ENCODE results near the gene KLHDC7A.
A peak's percentile ranks its signal among the peaks of the same experiment; 100 is the strongest.

KLHDC7A gene

DNA sequence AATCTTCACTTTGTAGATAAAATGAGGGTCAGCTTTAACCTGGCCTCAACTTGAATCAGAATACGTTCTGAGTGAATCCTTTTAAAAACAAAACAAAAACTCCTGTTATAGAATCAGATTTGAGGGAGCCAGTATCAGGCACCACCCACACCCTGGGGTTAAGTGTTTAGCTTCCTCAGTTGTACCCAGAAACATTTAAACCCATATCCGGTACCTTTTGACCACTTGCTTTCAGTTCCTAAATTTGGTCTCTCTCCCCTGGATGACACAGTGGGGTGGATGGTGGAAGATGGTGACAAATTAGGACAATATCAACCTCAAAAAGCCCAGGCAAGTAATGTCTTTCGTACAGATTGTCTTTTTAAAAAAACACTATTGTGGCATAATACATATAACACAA lies 10.4 kb downstream of the KLHDC7A start:
- no peak overlapping the region for H3K27ac ChIP-seq (ENCODE audit: low read length, poor library complexity, severe bottlenecking)
- no peaks in the 10 kb centered on the region for H3K9me3 ChIP-seq (ENCODE audit: control insufficient read depth, low read length)
- H4K91ac ChIP-seq (ENCODE audit: low read length) = no peak overlapping the region
- no peaks in the 10 kb centered on the region for H3K79me1 ChIP-seq (replicated peaks; ENCODE audit: low read length, poor library complexity, severe bottlenecking)
- H2BK12ac ChIP-seq (ENCODE audit: low read length in 2 of 2) = no peak overlapping the region
- no peak overlapping the region for H3K14ac ChIP-seq (ENCODE audit: low read length in 2 of 2)
- no peak overlapping the region for H3K4me2 ChIP-seq (ENCODE audit: low read length, poor library complexity, severe bottlenecking)
- no peak overlapping the region for H4K8ac ChIP-seq (ENCODE audit: low read length)
- DNase-seq = no peak
- no peak overlapping the region for H3K4me3 ChIP-seq (ENCODE audit: insufficient read depth in 1 of 2, low read depth in 1 of 2, low read length in 2 of 2)
- no peak overlapping the region for H3K9ac ChIP-seq (ENCODE audit: low read length)
- no peak overlapping the region for H3K4ac ChIP-seq (ENCODE audit: low read depth in 1 of 2, low read length in 2 of 2)
- no peak overlapping the region for H2BK5ac ChIP-seq (ENCODE audit: low read depth, low read length, poor library complexity, severe bottlenecking)
- 61% methylated on average over 1 of the region's 3 CpGs for WGBS
- no peaks in the 10 kb centered on the region for H3K36me3 ChIP-seq (ENCODE audit: control insufficient read depth in 1 of 2, insufficient read depth in 2 of 2, low read depth in 1 of 2, low read length in 2 of 2)
- no peak overlapping the region for H2AK5ac ChIP-seq (ENCODE audit: low read length, severe bottlenecking)
- no peak overlapping the region for H2BK120ac ChIP-seq (ENCODE audit: low read depth, low read length)
- no peak overlapping the region for H3K23ac ChIP-seq (ENCODE audit: low read length in 2 of 2)
- no peak overlapping the region for H3K18ac ChIP-seq (ENCODE audit: low read depth in 1 of 2, low read length in 2 of 2)
- no peak overlapping the region for H2BK15ac ChIP-seq (ENCODE audit: low read depth, poor library complexity, severe bottlenecking)
- peaks cover 4 to 27% of the 10 kb centered on the region in 2 experiments for H3K27me3 ChIP-seq (ENCODE audit: control insufficient read depth in 1 of 2, insufficient read depth in 1 of 2, low read length in 2 of 2)
- no peak overlapping the region for H2AFZ ChIP-seq (ENCODE audit: low read depth, low read length)
- no peaks in the 10 kb centered on the region for H3K4me1 ChIP-seq (ENCODE audit: control insufficient read depth, insufficient read depth, low read depth, low read length)

DNA sequence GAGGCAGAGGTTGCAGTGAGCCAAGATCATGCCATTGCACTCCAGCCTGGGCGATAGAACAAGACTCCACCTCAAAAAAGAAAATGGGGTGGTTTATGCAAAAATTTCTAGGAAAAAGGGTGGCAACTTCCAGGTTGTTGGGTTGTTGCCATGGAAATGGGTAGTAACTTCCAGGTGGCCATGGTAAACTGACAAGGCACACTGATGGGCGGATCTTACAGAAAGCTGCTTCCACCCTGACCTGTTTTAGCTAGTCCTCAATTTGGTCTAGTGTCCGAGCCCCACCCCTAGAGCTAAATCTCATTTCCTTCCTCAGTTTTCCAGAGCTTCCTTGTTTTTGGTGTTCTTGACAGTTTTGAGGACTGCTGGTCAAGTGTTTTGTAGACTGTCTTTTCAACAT lies 13.6 kb downstream of the KLHDC7A start:
- H3K4ac ChIP-seq (ENCODE audit: low read depth in 1 of 2, low read length in 2 of 2) = no peak overlapping the region
- no peak overlapping the region for H2BK5ac ChIP-seq (ENCODE audit: low read depth, low read length, poor library complexity, severe bottlenecking)
- no peak for DNase-seq
- H3K14ac ChIP-seq (ENCODE audit: low read length in 2 of 2) = no peak overlapping the region
- H3K27ac ChIP-seq (ENCODE audit: low read length, poor library complexity, severe bottlenecking) = no peak overlapping the region
- no peak overlapping the region for H2BK15ac ChIP-seq (ENCODE audit: low read depth, poor library complexity, severe bottlenecking)
- H3K18ac ChIP-seq (ENCODE audit: low read depth in 1 of 2, low read length in 2 of 2) = no peak overlapping the region
- H3K23ac ChIP-seq (ENCODE audit: low read length in 2 of 2) = no peak overlapping the region
- no peaks in the 10 kb centered on the region for H3K79me1 ChIP-seq (replicated peaks; ENCODE audit: low read length, poor library complexity, severe bottlenecking)
- no peak overlapping the region for H4K8ac ChIP-seq (ENCODE audit: low read length)
- H3K4me1 ChIP-seq (ENCODE audit: control insufficient read depth, insufficient read depth, low read depth, low read length) = no peaks in the 10 kb centered on the region
- H3K4me2 ChIP-seq (ENCODE audit: low read length, poor library complexity, severe bottlenecking) = no peak overlapping the region
- H3K9ac ChIP-seq (ENCODE audit: low read length) = no peak overlapping the region
- H2AFZ ChIP-seq (ENCODE audit: low read depth, low read length) = no peak overlapping the region
- H2AK5ac ChIP-seq (ENCODE audit: low read length, severe bottlenecking) = no peak overlapping the region
- no peaks in the 10 kb centered on the region for H3K36me3 ChIP-seq (ENCODE audit: control insufficient read depth in 1 of 2, insufficient read depth in 2 of 2, low read depth in 1 of 2, low read length in 2 of 2)
- H3K4me3 ChIP-seq (ENCODE audit: insufficient read depth in 1 of 2, low read depth in 1 of 2, low read length in 2 of 2) = no peak overlapping the region
- H3K9me3 ChIP-seq (ENCODE audit: control insufficient read depth, low read length) = no peaks in the 10 kb centered on the region
- H2BK120ac ChIP-seq (ENCODE audit: low read depth, low read length) = no peak overlapping the region
- H3K27me3 ChIP-seq (ENCODE audit: control insufficient read depth in 1 of 2, insufficient read depth in 1 of 2, low read length in 2 of 2) = peaks cover 4 to 27% of the 10 kb centered on the region in 2 experiments
- no peak overlapping the region for H4K91ac ChIP-seq (ENCODE audit: low read length)
- 71% methylated on average over 2 of the region's 3 CpGs for WGBS
- H2BK12ac ChIP-seq (ENCODE audit: low read length in 2 of 2) = no peak overlapping the region

DNA sequence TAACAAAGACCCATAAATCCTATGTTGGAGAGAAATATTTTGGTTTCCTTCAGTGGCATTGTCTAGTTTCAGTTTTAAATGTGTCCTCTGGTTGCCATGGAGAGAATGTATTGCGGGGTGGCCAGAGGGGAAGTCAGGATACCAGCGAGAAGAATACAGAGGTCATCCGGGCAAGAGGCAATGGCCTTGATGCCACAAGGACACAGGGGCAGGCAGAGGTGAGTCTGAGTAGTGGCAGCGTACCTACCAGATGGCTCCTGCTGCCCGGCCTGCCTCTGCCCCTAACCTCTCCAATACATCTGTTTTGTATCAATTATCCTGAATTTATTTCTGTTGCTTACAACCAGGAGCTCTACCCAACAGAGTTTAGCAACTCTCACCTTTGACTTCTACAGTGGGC lies 14.9 kb downstream of the KLHDC7A start:
- Histone ChIP-seq H3K9me3 (ENCODE audit: control insufficient read depth, low read length) (no peaks in the 10 kb centered on the region), H2BK15ac (ENCODE audit: low read depth, poor library complexity, severe bottlenecking) (no peak overlapping the region), H2BK12ac (ENCODE audit: low read length in 2 of 2) (no peak overlapping the region), H3K23ac (ENCODE audit: low read length in 2 of 2) (no peak overlapping the region), H3K14ac (ENCODE audit: low read length in 2 of 2) (no peak overlapping the region), H2BK5ac (ENCODE audit: low read depth, low read length, poor library complexity, severe bottlenecking) (no peak overlapping the region), H3K9ac (ENCODE audit: low read length) (no peak overlapping the region), H3K79me1 (replicated peaks; ENCODE audit: low read length, poor library complexity, severe bottlenecking) (no peaks in the 10 kb centered on the region), H3K4ac (ENCODE audit: low read depth in 1 of 2, low read length in 2 of 2) (no peak overlapping the region), H3K4me2 (ENCODE audit: low read length, poor library complexity, severe bottlenecking) (no peak overlapping the region), H4K91ac (ENCODE audit: low read length) (no peak overlapping the region), H3K4me3 (ENCODE audit: insufficient read depth in 1 of 2, low read depth in 1 of 2, low read length in 2 of 2) (peak overlapping the region in 1 of 2 experiments; percentile 28), H3K27me3 (ENCODE audit: control insufficient read depth in 1 of 2, insufficient read depth in 1 of 2, low read length in 2 of 2) (peaks cover 4 to 16% of the 10 kb centered on the region in 2 experiments), H3K18ac (ENCODE audit: low read depth in 1 of 2, low read length in 2 of 2) (no peak overlapping the region), H3K27ac (ENCODE audit: low read length, poor library complexity, severe bottlenecking) (no peak overlapping the region), H3K4me1 (ENCODE audit: control insufficient read depth, insufficient read depth, low read depth, low read length) (no peaks in the 10 kb centered on the region), H4K8ac (ENCODE audit: low read length) (no peak overlapping the region), H2AFZ (ENCODE audit: low read depth, low read length) (no peak overlapping the region), H2AK5ac (ENCODE audit: low read length, severe bottlenecking) (no peak overlapping the region), H3K36me3 (ENCODE audit: control insufficient read depth in 1 of 2, insufficient read depth in 2 of 2, low read depth in 1 of 2, low read length in 2 of 2) (no peaks in the 10 kb centered on the region), H2BK120ac (ENCODE audit: low read depth, low read length) (no peak overlapping the region)
- no peak for DNase-seq
- WGBS = 48% methylated on average over 5 of the region's 5 CpGs

DNA sequence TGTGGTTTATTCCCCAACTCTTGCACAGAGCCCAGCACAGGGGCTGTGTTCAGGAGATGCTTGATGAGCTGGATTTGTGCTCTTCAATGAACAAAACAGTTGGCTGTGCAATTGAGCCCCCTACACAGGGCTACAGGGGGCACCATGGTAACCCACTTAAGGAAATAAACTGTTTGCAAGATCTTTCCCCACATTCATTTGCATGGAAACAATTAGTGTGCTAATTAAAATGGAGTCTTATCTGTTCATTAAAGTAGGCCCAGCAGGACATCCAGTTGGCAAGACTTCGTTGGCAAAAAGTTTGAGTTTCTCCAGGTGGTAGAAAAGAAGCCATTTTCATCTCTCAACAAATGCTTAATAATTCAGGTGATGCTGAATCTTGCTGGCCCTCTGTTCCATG lies 15.3 kb downstream of the KLHDC7A start:
- no peak for DNase-seq
- no peak overlapping the region for H3K4ac ChIP-seq (ENCODE audit: low read depth in 1 of 2, low read length in 2 of 2)
- WGBS = 22% methylated on average over 1 of the region's 1 CpG

More for the DNA sequence above, 15.3 kb downstream of the KLHDC7A start:
- H3K23ac ChIP-seq (ENCODE audit: low read length in 2 of 2) = no peak overlapping the region
- H3K79me1 ChIP-seq (replicated peaks; ENCODE audit: low read length, poor library complexity, severe bottlenecking) = no peaks in the 10 kb centered on the region
- no peaks in the 10 kb centered on the region for H3K36me3 ChIP-seq (ENCODE audit: control insufficient read depth in 1 of 2, insufficient read depth in 2 of 2, low read depth in 1 of 2, low read length in 2 of 2)
- H3K27me3 ChIP-seq (ENCODE audit: control insufficient read depth in 1 of 2, insufficient read depth in 1 of 2, low read length in 2 of 2) = peaks cover 2 to 15% of the 10 kb centered on the region in 2 experiments
- no peak overlapping the region for H2BK12ac ChIP-seq (ENCODE audit: low read length in 2 of 2)
- no peak overlapping the region for H2BK120ac ChIP-seq (ENCODE audit: low read depth, low read length)
- no peak overlapping the region for H3K27ac ChIP-seq (ENCODE audit: low read length, poor library complexity, severe bottlenecking)
- no peak overlapping the region for H3K14ac ChIP-seq (ENCODE audit: low read length in 2 of 2)
- H2AFZ ChIP-seq (ENCODE audit: low read depth, low read length) = no peak overlapping the region
- no peaks in the 10 kb centered on the region for H3K9me3 ChIP-seq (ENCODE audit: control insufficient read depth, low read length)
- no peak overlapping the region for H3K18ac ChIP-seq (ENCODE audit: low read depth in 1 of 2, low read length in 2 of 2)
- no peak overlapping the region for H4K8ac ChIP-seq (ENCODE audit: low read length)
- H2BK15ac ChIP-seq (ENCODE audit: low read depth, poor library complexity, severe bottlenecking) = no peak overlapping the region
- H3K9ac ChIP-seq (ENCODE audit: low read length) = no peak overlapping the region
- no peak overlapping the region for H3K4me2 ChIP-seq (ENCODE audit: low read length, poor library complexity, severe bottlenecking)
- H3K4me1 ChIP-seq (ENCODE audit: control insufficient read depth, insufficient read depth, low read depth, low read length) = no peaks in the 10 kb centered on the region
- H2AK5ac ChIP-seq (ENCODE audit: low read length, severe bottlenecking) = no peak overlapping the region
- H3K4me3 ChIP-seq (ENCODE audit: insufficient read depth in 1 of 2, low read depth in 1 of 2, low read length in 2 of 2) = no peak overlapping the region
- no peak overlapping the region for H4K91ac ChIP-seq (ENCODE audit: low read length)
- no peak overlapping the region for H2BK5ac ChIP-seq (ENCODE audit: low read depth, low read length, poor library complexity, severe bottlenecking)
